Keratinocyte (primary cell): ENCODE results near the gene HRCT1. TPM values are rescaled to one million over a fixed set of nuclear protein-coding genes. Genes with fewer than 3 reads are reported as not detected.

Experiments used
- DNase-seq: peaks from one replicate; pipeline ENCODE4 v3.0.0-alpha.2; 2011; ENCODE audit warnings: low read depth, missing footprints, low spot score
- FAIRE-seq: peaks from 2 replicates; lab custom pipeline; 2011; peaks lifted over from hg19 to GRCh38; lab: Jason Lieb, UNC
- H2AFZ ChIP-seq: 2 replicates; pipeline ENCODE4 v1.6.0; 2012; ENCODE audit warnings: low read length, control low read depth, inconsistent platforms; ENCODE audit not compliant: control insufficient read depth
- H3K27ac ChIP-seq: 2 replicates; pipeline ENCODE4 v1.5.1; 2011; ENCODE audit warnings: low read length; ENCODE audit not compliant: control insufficient read depth, insufficient read depth
- H3K27me3 ChIP-seq: 3 replicates; pipeline ENCODE4 v1.6.0; 2011; ENCODE audit warnings: low read length; ENCODE audit not compliant: control insufficient read depth, insufficient read depth; ENCODE audit errors: extremely low read depth
- H3K36me3 ChIP-seq, 2 experiments: 2 replicates in 1 of 2; 3 replicates in 1 of 2; pipeline ENCODE4 v1.5.1; 2011; ENCODE audit warnings: low read length in 2 of 2, mild to moderate bottlenecking in 1 of 2; ENCODE audit not compliant: control insufficient read depth in 2 of 2, insufficient read depth in 2 of 2; ENCODE audit errors: extremely low read depth in 1 of 2
- H3K4me1 ChIP-seq: 3 replicates; pipeline ENCODE4 v1.5.1; 2011; ENCODE audit warnings: low read length; ENCODE audit not compliant: control insufficient read depth, insufficient read depth; ENCODE audit errors: extremely low read depth
- H3K4me2 ChIP-seq: 3 replicates; pipeline ENCODE4 v1.6.0; 2011; ENCODE audit warnings: low read depth, low read length; ENCODE audit not compliant: control insufficient read depth, insufficient read depth; ENCODE audit errors: extremely low read depth
- H3K4me3 ChIP-seq, 3 experiments: fragments of 200-600 bp in 1 of 3; sonication (generic) in 1 of 3; 2 replicates in 2 of 3; 3 replicates in 1 of 3; pipeline ENCODE4 v1.5.1; 2011 to 2016; ENCODE audit warnings: low read length in 3 of 3, mild to moderate bottlenecking in 3 of 3, control low read depth in 2 of 3, inconsistent platforms in 1 of 3, low read depth in 1 of 3, mixed read lengths in 1 of 3, mixed run types in 1 of 3, moderate library complexity in 1 of 3; ENCODE audit not compliant: control insufficient read depth in 2 of 3, insufficient read depth in 2 of 3; ENCODE audit errors: extremely low read depth in 1 of 3
- H3K79me2 ChIP-seq: 2 replicates; pipeline ENCODE4 v1.6.0; 2012; ENCODE audit warnings: low read length; ENCODE audit not compliant: control insufficient read depth, insufficient read depth
- H3K9ac ChIP-seq: 3 replicates; pipeline ENCODE4 v1.6.0; 2011; ENCODE audit warnings: low read length; ENCODE audit not compliant: control insufficient read depth, insufficient read depth; ENCODE audit errors: extremely low read depth
- H3K9me1 ChIP-seq: 3 replicates; pipeline ENCODE4 v1.6.0; 2011; ENCODE audit warnings: low read length; ENCODE audit not compliant: control insufficient read depth, insufficient read depth; ENCODE audit errors: extremely low read depth
- H3K9me3 ChIP-seq: 2 replicates; pipeline ENCODE4 v1.5.1; 2012; ENCODE audit warnings: low read depth, low read length; ENCODE audit not compliant: control insufficient read depth
- H4K20me1 ChIP-seq: 3 replicates; pipeline ENCODE4 v1.6.0; 2011; ENCODE audit warnings: low read length; ENCODE audit not compliant: control insufficient read depth, insufficient read depth; ENCODE audit errors: extremely low read depth
- EZH2 ChIP-seq: IDR thresholded peaks from one replicate; pipeline ENCODE4 v1.6.1; 2012; ENCODE audit warnings: inconsistent platforms, mild to moderate bottlenecking, low read length, moderate library complexity
- dilution Hi-C: fragments of 300-500 bp; cut with MboI; formaldehyde crosslinking; loops from one replicate; pipeline ENCODE4 v1.7.0; 2020; ENCODE audit warnings: low sequenced_read_pairs; ENCODE audit not compliant: extremely low pct_ligation_motif_present
- polyA plus RNA-seq, 5 experiments: library from polyadenylated mRNA; depleted of rRNA in 3 of 5; stranded (reverse) in 3 of 5; stranded (forward) in 1 of 5; unstranded in 1 of 5; fragments of >200 nt; gene quantifications; 1 replicate in 1 of 5; 2 replicates in 3 of 5; 3 replicates in 1 of 5; pipeline versions ENCODE4 v1.2.1 to v1.2.3, GENCODE V29; 2011 to 2012; ENCODE audit warnings: missing spikeins in 2 of 5, low read depth in 1 of 5, low replicate concordance in 1 of 5
- TF ChIP-seq, protein P1 (sequence below), 3 experiments: IDR thresholded peaks in 1 of 3; conservative IDR thresholded peaks in 1 of 3; optimal IDR thresholded peaks in 1 of 3; 2 replicates in 2 of 3; 3 replicates in 1 of 3; pipeline versions ENCODE3 to v1.5.1; 2011; ENCODE audit warnings: low read length in 3 of 3, mild to moderate bottlenecking in 3 of 3, moderate library complexity in 2 of 3, control low read depth in 1 of 3, inconsistent platforms in 1 of 3; ENCODE audit not compliant: insufficient read depth in 2 of 3; ENCODE audit errors: extremely low read depth in 1 of 3

Gene HRCT1
- polyA plus RNA-seq, 1 donor (not counting 4 experiments of a cell fraction or from before 2014, with no cell fraction given), result not detected

GRCh38 chr9:35930521-35930920 is 24.5 kb downstream of the HRCT1 start:
- Histone ChIP-seq H3K4me3 (no peak overlapping the region), H3K9me3 (no peaks in the 10 kb centered on the region), H3K4me2 (no peak overlapping the region), H3K9ac (no peak overlapping the region), H3K4me1 (no peaks in the 10 kb centered on the region), H3K79me2 (no peaks in the 10 kb centered on the region), H3K9me1 (no peaks in the 10 kb centered on the region), H3K27ac (no peak overlapping the region), H3K36me3 (no peaks in the 10 kb centered on the region), H4K20me1 (no peaks in the 10 kb centered on the region), H3K27me3 (no peaks in the 10 kb centered on the region), H2AFZ (no peak overlapping the region)
- no peak for DNase-seq
- dilution Hi-C loops, result no loop called here
- FAIRE-seq, result no peak
- TF ChIP-seq EZH2, result no peak
- TF ChIP-seq, protein P1, sequence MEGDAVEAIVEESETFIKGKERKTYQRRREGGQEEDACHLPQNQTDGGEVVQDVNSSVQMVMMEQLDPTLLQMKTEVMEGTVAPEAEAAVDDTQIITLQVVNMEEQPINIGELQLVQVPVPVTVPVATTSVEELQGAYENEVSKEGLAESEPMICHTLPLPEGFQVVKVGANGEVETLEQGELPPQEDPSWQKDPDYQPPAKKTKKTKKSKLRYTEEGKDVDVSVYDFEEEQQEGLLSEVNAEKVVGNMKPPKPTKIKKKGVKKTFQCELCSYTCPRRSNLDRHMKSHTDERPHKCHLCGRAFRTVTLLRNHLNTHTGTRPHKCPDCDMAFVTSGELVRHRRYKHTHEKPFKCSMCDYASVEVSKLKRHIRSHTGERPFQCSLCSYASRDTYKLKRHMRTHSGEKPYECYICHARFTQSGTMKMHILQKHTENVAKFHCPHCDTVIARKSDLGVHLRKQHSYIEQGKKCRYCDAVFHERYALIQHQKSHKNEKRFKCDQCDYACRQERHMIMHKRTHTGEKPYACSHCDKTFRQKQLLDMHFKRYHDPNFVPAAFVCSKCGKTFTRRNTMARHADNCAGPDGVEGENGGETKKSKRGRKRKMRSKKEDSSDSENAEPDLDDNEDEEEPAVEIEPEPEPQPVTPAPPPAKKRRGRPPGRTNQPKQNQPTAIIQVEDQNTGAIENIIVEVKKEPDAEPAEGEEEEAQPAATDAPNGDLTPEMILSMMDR (optimal IDR thresholded peaks at IDR 0.05 in 1 of 3, IDR thresholded peaks at IDR 0.05 in 1 of 3, conservative IDR thresholded peaks at IDR 0.05 in 1 of 3; ENCODE audit: extremely low read depth in 1 of 3, insufficient read depth in 2 of 3, low read length in 3 of 3), result no peak

DNA sequence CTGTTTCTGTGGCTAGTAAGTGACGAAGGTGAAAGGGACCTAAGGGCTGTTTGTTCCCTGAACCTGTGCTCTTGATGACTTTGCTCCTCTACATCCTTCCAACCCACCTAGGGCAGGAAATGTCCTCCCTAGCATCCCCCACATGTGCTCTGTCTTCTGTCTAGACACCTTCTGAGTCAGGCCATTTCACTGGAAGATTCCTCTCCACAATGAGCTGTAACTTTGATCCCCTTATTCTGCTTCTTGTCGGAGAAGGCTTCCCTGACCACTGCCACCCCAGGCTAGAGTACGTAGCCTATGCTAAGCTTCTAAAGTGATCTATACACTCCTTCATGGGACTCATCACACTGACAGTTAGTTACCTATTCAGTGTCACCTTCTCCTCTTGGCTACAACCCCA is 25.0 kb downstream of the HRCT1 start:
- Histone ChIP-seq H3K4me3 (no peak overlapping the region), H3K4me2 (no peak overlapping the region), H3K79me2 (no peaks in the 10 kb centered on the region), H3K4me1 (no peaks in the 10 kb centered on the region), H3K27ac (no peak overlapping the region), H3K36me3 (no peaks in the 10 kb centered on the region), H4K20me1 (no peaks in the 10 kb centered on the region), H3K9me1 (no peaks in the 10 kb centered on the region), H3K9ac (no peak overlapping the region), H2AFZ (no peak overlapping the region), H3K9me3 (no peaks in the 10 kb centered on the region), H3K27me3 (no peaks in the 10 kb centered on the region)
- dilution Hi-C loops, result no loop called here
- DNase-seq (no peak), FAIRE-seq (no peak)
- TF ChIP-seq, protein P1 (optimal IDR thresholded peaks at IDR 0.05 in 1 of 3, IDR thresholded peaks at IDR 0.05 in 1 of 3, conservative IDR thresholded peaks at IDR 0.05 in 1 of 3; ENCODE audit: extremely low read depth in 1 of 3, insufficient read depth in 2 of 3, low read length in 3 of 3), result no peak
- TF ChIP-seq EZH2, result no peak
